PC-9 (cell line): ENCODE data around the gene ZNF474. TPM values are rescaled to one million over a fixed set of nuclear protein-coding genes. Genes with fewer than 3 reads are reported as not detected.

ENCODE experiments used
- BruUV-seq: library from RNA; stranded (reverse); fragments of 400-500 nt; replicated peaks from 2 replicates; lab custom pipeline; 2021; lab: Mats Ljungman, UMichigan
- CTCF ChIA-PET: fragments of 300-600 bp; sonication (Branson Sonifier 250); formaldehyde crosslinking; loops from one replicate; lab custom pipeline; 2022; ENCODE audit warnings: antibody characterized with exemption; lab: Charles Lee
- POLR2A ChIA-PET: fragments of 300-600 bp; sonication (Branson Sonifier 250); formaldehyde crosslinking; loops from one replicate; lab custom pipeline; 2022; ENCODE audit warnings: antibody characterized with exemption; ENCODE audit not compliant: unreplicated experiment; lab: Charles Lee
- DNase-seq, 2 experiments: peaks; one replicate each; pipeline versions ENCODE4 v3.0.0 to v3.0.0-alpha.2; 2015 to 2022; ENCODE audit warnings: mixed read lengths in 1 of 2
- H2AFZ ChIP-seq: fragments of 200-600 bp; sonication (generic); 2 replicates; pipeline ENCODE4 v1.8.1; 2017; ENCODE audit warnings: antibody characterized with exemption
- H3F3A ChIP-seq: fragments of 200-600 bp; sonication (generic); 2 replicates; pipeline ENCODE4 v1.8.1; 2017; ENCODE audit warnings: antibody characterized with exemption, mild to moderate bottlenecking, low read depth; ENCODE audit not compliant: insufficient read depth
- H3K27ac ChIP-seq: fragments of 200-600 bp; sonication (generic); 2 replicates; pipeline ENCODE4 v1.6.1; 2016; ENCODE audit warnings: mixed run types
- H3K27me3 ChIP-seq: fragments of 200-600 bp; sonication (generic); 2 replicates; pipeline ENCODE4 v1.6.1; 2016; ENCODE audit warnings: low read depth, mixed run types; ENCODE audit not compliant: insufficient read depth
- H3K36me3 ChIP-seq: fragments of 200-600 bp; sonication (generic); 2 replicates; pipeline ENCODE4 v1.6.1; 2016; ENCODE audit warnings: low read depth, mixed run types
- H3K4me1 ChIP-seq: fragments of 200-600 bp; sonication (generic); replicated peaks from 2 replicates; pipeline ENCODE4 v1.6.1; 2016; ENCODE audit warnings: mixed run types; ENCODE audit not compliant: insufficient read depth
- H3K4me2 ChIP-seq: fragments of 200-600 bp; sonication (generic); 2 replicates; pipeline ENCODE4 v1.6.1; 2017; ENCODE audit warnings: mixed run types
- H3K4me3 ChIP-seq: fragments of 200-600 bp; sonication (generic); 2 replicates; pipeline ENCODE4 v1.6.1; 2016; ENCODE audit warnings: mixed run types
- H3K79me2 ChIP-seq: fragments of 200-600 bp; sonication (generic); 2 replicates; pipeline ENCODE4 v1.6.1; 2017; ENCODE audit warnings: low read depth, mixed run types
- H3K9me2 ChIP-seq: fragments of 200-600 bp; sonication (generic); 2 replicates; pipeline ENCODE4 v1.8.1; 2017; ENCODE audit warnings: mild to moderate bottlenecking; ENCODE audit not compliant: insufficient read depth
- H3K9me3 ChIP-seq: fragments of 200-600 bp; sonication (generic); 2 replicates; pipeline ENCODE4 v1.8.1; 2016; ENCODE audit warnings: low read depth; ENCODE audit not compliant: insufficient read depth
- H4K20me1 ChIP-seq: fragments of 200-600 bp; sonication (generic); 2 replicates; pipeline ENCODE4 v1.8.1; 2017; ENCODE audit not compliant: insufficient read depth
- CTCF ChIP-seq: fragments of 200-600 bp; sonication (generic); conservative IDR thresholded peaks from 2 replicates; pipeline ENCODE4 v1.6.1; 2017; ENCODE audit warnings: mixed run types, antibody characterized with exemption, mild to moderate bottlenecking, moderate library complexity
- EZH2 ChIP-seq: fragments of 200-600 bp; sonication (generic); IDR thresholded peaks from 2 replicates; pipeline ENCODE4 v1.8.0; 2017; ENCODE audit warnings: antibody characterized with exemption, low read depth
- intact Hi-C: fragments of 100-400 bp; cut with micrococcal nuclease; formaldehyde crosslinking; loops from one replicate; pipeline ENCODE4 v1.10.0; 2022; ENCODE audit not compliant: unreplicated experiment
- total RNA-seq: library from RNA; stranded (reverse); gene quantifications from 2 replicates; pipeline ENCODE4 v1.2.3, GENCODE V29; 2021

The ZNF474 gene
- total RNA-seq, 1 experiment from 2014 or later = not detected

- no peak for DNase-seq
- H3K27me3 ChIP-seq = no peaks in the 10 kb centered on the region
- no peak overlapping the region for H2AFZ ChIP-seq
- ChIA-PET CTCF (no interaction called here), POLR2A (no interaction called here)
- H3K4me3 ChIP-seq = no peak overlapping the region
- H3K27ac ChIP-seq = no peak overlapping the region
- no peaks in the 10 kb centered on the region; the same call in 1 of the 2 replicates for H4K20me1 ChIP-seq
- no peaks in the 10 kb centered on the region for H3K9me3 ChIP-seq
- no peaks in the 10 kb centered on the region for H3K79me2 ChIP-seq
- no peaks in the 10 kb centered on the region for H3K36me3 ChIP-seq
- intact Hi-C loops = loop anchor here (1.0 kb wide), 1 partner anchor 18 kb away; no protein-coding TSS in a partner anchor
- no peaks in the 10 kb centered on the region for H3F3A ChIP-seq
- TF ChIP-seq EZH2 = no peak
- no peak overlapping the region for H3K4me2 ChIP-seq
- no peaks in the 10 kb centered on the region for H3K4me1 ChIP-seq
- BruUV-seq = no TSS peak
- H3K9me2 ChIP-seq = no peaks in the 10 kb centered on the region
Measured at GRCh38 chr5:122180863-122181548, 51.7 kb downstream of the ZNF474 start.

- ChIA-PET POLR2A (interaction anchor here (0.7 kb wide), 1 partner anchor 49 kb away, joined by 3 read pairs; no protein-coding TSS in a partner anchor), CTCF (no interaction called here)
- Histone ChIP-seq H3K9me2 (no peaks in the 10 kb centered on the region), H3K27ac (no peak overlapping the region), H3K4me2 (no peak overlapping the region), H3K4me1 (no peaks in the 10 kb centered on the region), H3F3A (no peaks in the 10 kb centered on the region), H3K9me3 (no peaks in the 10 kb centered on the region), H2AFZ (no peak overlapping the region), H3K79me2 (no peaks in the 10 kb centered on the region), H4K20me1 (no peaks in the 10 kb centered on the region; the same call in 1 of the 2 replicates), H3K4me3 (no peak overlapping the region), H3K27me3 (no peaks in the 10 kb centered on the region), H3K36me3 (no peaks in the 10 kb centered on the region)
- BruUV-seq = no TSS peak
- intact Hi-C loops = loop anchor here (1.0 to 2.0 kb wide), 2 partner anchors 19 to 105 kb away; no protein-coding TSS in a partner anchor
- TF ChIP-seq CTCF (no peak), EZH2 (no peak)
- DNase-seq = no peak
Measured at GRCh38 chr5:122181863-122182262, 52.5 kb downstream of the ZNF474 start.

- ChIA-PET CTCF (no interaction called here), POLR2A (interaction anchor here (0.7 kb wide), 2 partner anchors 48 to 1240 kb away, joined by 3 to 4 read pairs; partner anchors contain the start of gene CEP120)
- H3K4me3 ChIP-seq = no peak overlapping the region
- no peaks in the 10 kb centered on the region for H3K27me3 ChIP-seq
- intact Hi-C loops = loop anchor here (2.0 kb wide), 1 partner anchor 106 kb away; no protein-coding TSS in a partner anchor
- no peak overlapping the region for H2AFZ ChIP-seq
- H3K9me3 ChIP-seq = no peaks in the 10 kb centered on the region
- no peak overlapping the region for H3K27ac ChIP-seq
- H3K36me3 ChIP-seq = no peaks in the 10 kb centered on the region
- no peaks in the 10 kb centered on the region for H3K79me2 ChIP-seq
- no peaks in the 10 kb centered on the region for H3K9me2 ChIP-seq
- TF ChIP-seq CTCF = no peak
- TF ChIP-seq EZH2 = no peak
- H3K4me1 ChIP-seq = no peaks in the 10 kb centered on the region
- no peaks in the 10 kb centered on the region for H3F3A ChIP-seq
- no TSS peak for BruUV-seq
- H3K4me2 ChIP-seq = no peak overlapping the region
- DNase-seq = peak in 1 of 2 experiments; percentile 2
- no peaks in the 10 kb centered on the region; the same call in 1 of the 2 replicates for H4K20me1 ChIP-seq
Measured at GRCh38 chr5:122182491-122182921, 53.2 kb downstream of the ZNF474 start.
